ENCODE measurements around the gene SDHB.

The SDHB gene

DNA sequence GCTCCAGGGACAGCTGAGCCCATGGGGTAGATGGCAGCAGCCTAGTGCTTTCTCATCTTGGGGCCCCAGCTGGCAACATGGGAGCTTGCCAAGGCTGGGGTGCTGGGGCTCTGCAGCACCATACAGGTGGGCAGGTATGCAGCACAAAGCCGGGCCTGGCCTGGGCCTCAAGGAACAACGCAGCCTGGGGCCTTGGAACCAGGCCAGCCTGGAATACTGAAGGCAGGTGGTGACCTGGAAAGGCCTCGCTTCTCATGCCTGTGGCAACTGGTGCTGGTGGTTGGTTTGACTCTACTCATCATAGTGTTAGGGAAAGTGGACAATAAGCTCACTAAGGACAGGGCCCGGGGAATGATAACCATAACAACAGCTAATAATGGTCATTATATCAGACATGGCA is 27.0 kb upstream of the SDHB start:
- no peak for DNase-seq
- Histone ChIP-seq H3K9me3 (no peaks in the 10 kb centered on the region), H3K4me1 (no peaks in the 10 kb centered on the region), H3K4me3 (ENCODE audit: low read depth, low read length) (no peak overlapping the region), H3K27me3 (no peaks in the 10 kb centered on the region), H3K36me3 (no peaks in the 10 kb centered on the region)
- TF ChIP-seq, protein P1, sequence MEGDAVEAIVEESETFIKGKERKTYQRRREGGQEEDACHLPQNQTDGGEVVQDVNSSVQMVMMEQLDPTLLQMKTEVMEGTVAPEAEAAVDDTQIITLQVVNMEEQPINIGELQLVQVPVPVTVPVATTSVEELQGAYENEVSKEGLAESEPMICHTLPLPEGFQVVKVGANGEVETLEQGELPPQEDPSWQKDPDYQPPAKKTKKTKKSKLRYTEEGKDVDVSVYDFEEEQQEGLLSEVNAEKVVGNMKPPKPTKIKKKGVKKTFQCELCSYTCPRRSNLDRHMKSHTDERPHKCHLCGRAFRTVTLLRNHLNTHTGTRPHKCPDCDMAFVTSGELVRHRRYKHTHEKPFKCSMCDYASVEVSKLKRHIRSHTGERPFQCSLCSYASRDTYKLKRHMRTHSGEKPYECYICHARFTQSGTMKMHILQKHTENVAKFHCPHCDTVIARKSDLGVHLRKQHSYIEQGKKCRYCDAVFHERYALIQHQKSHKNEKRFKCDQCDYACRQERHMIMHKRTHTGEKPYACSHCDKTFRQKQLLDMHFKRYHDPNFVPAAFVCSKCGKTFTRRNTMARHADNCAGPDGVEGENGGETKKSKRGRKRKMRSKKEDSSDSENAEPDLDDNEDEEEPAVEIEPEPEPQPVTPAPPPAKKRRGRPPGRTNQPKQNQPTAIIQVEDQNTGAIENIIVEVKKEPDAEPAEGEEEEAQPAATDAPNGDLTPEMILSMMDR (IDR thresholded peaks at IDR 0.05; ENCODE audit: low read depth, low read length) = no peak

GRCh38 chr1:17080085-17080759 is 26.4 kb upstream of the SDHB start:
- Histone ChIP-seq H3K4me3 (ENCODE audit: low read depth, low read length) (no peak overlapping the region), H3K4me1 (no peaks in the 10 kb centered on the region), H3K36me3 (no peaks in the 10 kb centered on the region), H3K9me3 (no peaks in the 10 kb centered on the region), H3K27me3 (no peaks in the 10 kb centered on the region)
- no peak for DNase-seq
- TF ChIP-seq, protein P1 (IDR thresholded peaks at IDR 0.05; ENCODE audit: low read depth, low read length) = no peak

DNA sequence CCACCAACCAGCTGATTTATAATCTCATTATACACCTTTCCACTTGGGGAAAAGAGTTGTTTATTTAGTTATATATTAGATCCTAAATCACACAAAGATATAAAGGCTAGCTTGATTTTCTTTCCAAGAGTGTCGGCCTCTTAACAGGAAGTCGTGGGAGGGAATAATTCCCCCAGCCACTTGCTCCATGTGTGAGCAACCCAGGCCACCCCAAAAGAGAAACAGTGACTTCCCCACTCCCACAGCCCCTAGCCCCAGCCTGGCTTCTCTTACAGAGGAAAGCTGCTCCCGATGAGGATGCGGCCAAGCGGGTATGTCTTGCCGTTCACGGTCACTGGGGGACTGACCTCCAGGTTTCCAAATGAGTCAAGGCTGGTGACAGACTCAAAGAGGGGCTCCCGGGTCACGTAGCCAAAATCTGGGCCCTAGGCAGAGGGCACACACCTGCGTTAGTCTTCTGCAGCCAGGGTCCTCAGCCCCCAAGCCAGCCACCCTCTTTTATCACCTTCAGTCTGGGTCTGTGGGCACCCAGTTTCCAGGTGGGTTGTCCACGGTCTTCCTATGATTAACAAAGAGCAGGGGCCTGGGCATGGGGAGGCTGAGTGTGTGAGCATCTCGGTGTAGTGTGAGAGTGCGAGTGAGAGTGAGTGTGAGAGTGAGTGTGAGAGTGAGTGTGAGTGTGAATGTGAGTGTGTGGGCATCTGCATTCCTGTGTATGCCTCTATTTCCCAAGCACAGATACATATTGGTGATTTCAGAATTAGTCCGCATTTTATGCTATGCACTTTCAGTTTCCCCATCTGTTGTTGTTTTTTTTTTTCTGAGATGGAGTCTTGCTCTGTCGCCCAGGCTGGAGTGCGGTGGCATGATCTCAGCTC is 25.4 kb upstream of the SDHB start:
- H3K9me3 ChIP-seq = no peaks in the 10 kb centered on the region
- DNase-seq = no peak
- no peaks in the 10 kb centered on the region for H3K4me1 ChIP-seq
- TF ChIP-seq, protein P1 (IDR thresholded peaks at IDR 0.05; ENCODE audit: low read depth, low read length) = no peak
- no peaks in the 10 kb centered on the region for H3K27me3 ChIP-seq
- H3K4me3 ChIP-seq (ENCODE audit: low read depth, low read length) = no peak overlapping the region
- H3K36me3 ChIP-seq = no peaks in the 10 kb centered on the region

GRCh38 chr1:17075470-17076255 is 21.8 kb upstream of the SDHB start:
- Histone ChIP-seq H3K4me1 (no peaks in the 10 kb centered on the region), H3K36me3 (no peaks in the 10 kb centered on the region), H3K27me3 (no peaks in the 10 kb centered on the region), H3K9me3 (no peaks in the 10 kb centered on the region), H3K4me3 (ENCODE audit: low read depth, low read length) (no peak overlapping the region)
- TF ChIP-seq, protein P1 (IDR thresholded peaks at IDR 0.05; ENCODE audit: low read depth, low read length) = peak; percentile 24; the same call in 1 of the 2 replicates
- no peak for DNase-seq

DNA sequence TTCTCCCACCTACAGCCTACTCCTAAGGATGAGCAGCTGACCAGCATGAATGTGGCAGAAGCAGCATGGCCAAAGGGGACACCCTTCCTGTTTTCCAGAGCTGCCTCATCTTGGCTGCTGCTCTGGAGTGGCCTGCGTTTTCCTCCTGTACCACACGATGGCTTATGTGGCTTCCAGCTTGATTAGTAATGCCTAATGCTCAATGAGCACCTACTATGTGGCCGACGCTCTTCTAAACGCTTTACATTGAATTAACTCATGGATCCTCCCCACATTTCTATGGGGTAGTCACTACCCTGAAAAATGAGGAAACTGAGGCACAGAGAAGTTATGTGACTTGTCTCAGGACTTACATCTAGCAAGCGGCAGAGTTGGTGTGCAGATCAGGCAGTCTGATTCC is 18.0 kb upstream of the SDHB start:
- TF ChIP-seq, protein P1 (IDR thresholded peaks at IDR 0.05; ENCODE audit: low read depth, low read length) = no peak
- Histone ChIP-seq H3K36me3 (no peaks in the 10 kb centered on the region), H3K4me1 (no peaks in the 10 kb centered on the region), H3K27me3 (no peaks in the 10 kb centered on the region), H3K9me3 (no peaks in the 10 kb centered on the region), H3K4me3 (ENCODE audit: low read depth, low read length) (no peak overlapping the region)
- no peak for DNase-seq

Measured in BE2C (cell line).